A549 (cell line): Measurements from ENCODE around the gene BTBD18.

ENCODE experiments used
- BHLHE40 ChIP-seq: IDR thresholded peaks from 2 replicates; pipeline ENCODE4 v1.6.1; 2012; ENCODE audit warnings: low read depth, low read length, inconsistent platforms
- CHD2 ChIP-seq: fragments of 150-350 bp; IDR thresholded peaks from 2 replicates; pipeline ENCODE4 v1.6.1; 2014; ENCODE audit warnings: low read length; ENCODE audit not compliant: partially characterized antibody
- EP300 ChIP-seq, 2 experiments: fragments of >200 bp; sonication (Bioruptor Twin); formaldehyde crosslinking; IDR thresholded peaks; 2 replicates in 1 of 2; 3 replicates in 1 of 2; pipeline ENCODE4 v1.6.1; 2016 to 2017
- JUNB ChIP-seq: fragments of >200 bp; sonication (Bioruptor Twin); formaldehyde crosslinking; IDR thresholded peaks from 2 replicates; pipeline ENCODE4 v1.6.1; 2016
- KDM1A ChIP-seq: fragments of 200-600 bp; sonication (generic); IDR thresholded peaks from 2 replicates; pipeline ENCODE4 v1.6.1; 2016; ENCODE audit warnings: low read depth, mild to moderate bottlenecking
- PHF8 ChIP-seq: fragments of 200-600 bp; sonication (generic); IDR thresholded peaks from 2 replicates; pipeline ENCODE4 v1.6.1; 2016; ENCODE audit warnings: low read depth, mild to moderate bottlenecking, antibody characterized with exemption, moderate library complexity, borderline replicate concordance
- POLR2A ChIP-seq: IDR thresholded peaks from 2 replicates; pipeline ENCODE4 v1.6.1; 2012; ENCODE audit warnings: mild to moderate bottlenecking, low read length
- RNF2 ChIP-seq: fragments of 200-600 bp; sonication (generic); IDR thresholded peaks from 2 replicates; pipeline ENCODE4 v1.6.1; 2016; ENCODE audit warnings: low read depth, mild to moderate bottlenecking, antibody characterized with exemption, moderate library complexity, borderline replicate concordance
- ZFP36 ChIP-seq: fragments of 450-650 bp; IDR thresholded peaks from 2 replicates; pipeline ENCODE4 v1.6.1; 2014; ENCODE audit warnings: borderline replicate concordance; ENCODE audit not compliant: partially characterized antibody
- TF ChIP-seq, protein P1 (sequence below): fragments of >200 bp; sonication (Bioruptor Twin); formaldehyde crosslinking; IDR thresholded peaks from 3 replicates; pipeline ENCODE4 v1.5.1; 2016
- TF ChIP-seq, protein P2 (sequence below): IDR thresholded peaks from 2 replicates; pipeline ENCODE4 v1.6.1; 2012; ENCODE audit warnings: low read depth, borderline replicate concordance
- TF ChIP-seq, protein P3 (sequence below): IDR thresholded peaks from 2 replicates; pipeline ENCODE4 v1.6.1; 2012
- TF ChIP-seq, protein P4 (sequence below): fragments of 250-450 bp; sonication (Bioruptor Pico); IDR thresholded peaks from 2 replicates; pipeline ENCODE4 v1.5.0; 2021; ENCODE audit warnings: mild to moderate bottlenecking, moderate library complexity, borderline replicate concordance
- TF ChIP-seq, protein P5 (sequence below): fragments of 200-600 bp; sonication (generic); IDR thresholded peaks from 2 replicates; pipeline ENCODE4 v1.6.1; 2016; ENCODE audit warnings: antibody characterized with exemption, mild to moderate bottlenecking, moderate library complexity

DNA sequence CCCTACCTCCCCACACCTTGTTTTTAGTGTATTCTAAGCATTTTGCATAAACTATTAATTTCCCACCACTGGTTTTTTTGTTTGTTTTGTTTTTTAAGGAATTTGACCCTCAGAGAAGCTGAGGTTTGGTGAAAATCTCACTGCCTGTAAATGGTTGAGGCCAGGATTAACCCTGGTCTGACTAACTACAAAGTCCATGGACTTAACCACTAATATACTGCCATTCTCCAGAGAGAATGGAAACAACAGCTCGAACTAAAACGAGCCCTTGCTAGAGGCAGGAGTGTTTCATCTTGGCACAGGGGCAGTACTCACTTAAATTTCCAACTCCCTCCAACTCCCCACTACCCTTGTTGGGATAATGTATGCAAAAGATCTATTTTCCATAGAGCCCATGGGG, 12.9 kb upstream of the BTBD18 start:
- TF ChIP-seq, protein P1, sequence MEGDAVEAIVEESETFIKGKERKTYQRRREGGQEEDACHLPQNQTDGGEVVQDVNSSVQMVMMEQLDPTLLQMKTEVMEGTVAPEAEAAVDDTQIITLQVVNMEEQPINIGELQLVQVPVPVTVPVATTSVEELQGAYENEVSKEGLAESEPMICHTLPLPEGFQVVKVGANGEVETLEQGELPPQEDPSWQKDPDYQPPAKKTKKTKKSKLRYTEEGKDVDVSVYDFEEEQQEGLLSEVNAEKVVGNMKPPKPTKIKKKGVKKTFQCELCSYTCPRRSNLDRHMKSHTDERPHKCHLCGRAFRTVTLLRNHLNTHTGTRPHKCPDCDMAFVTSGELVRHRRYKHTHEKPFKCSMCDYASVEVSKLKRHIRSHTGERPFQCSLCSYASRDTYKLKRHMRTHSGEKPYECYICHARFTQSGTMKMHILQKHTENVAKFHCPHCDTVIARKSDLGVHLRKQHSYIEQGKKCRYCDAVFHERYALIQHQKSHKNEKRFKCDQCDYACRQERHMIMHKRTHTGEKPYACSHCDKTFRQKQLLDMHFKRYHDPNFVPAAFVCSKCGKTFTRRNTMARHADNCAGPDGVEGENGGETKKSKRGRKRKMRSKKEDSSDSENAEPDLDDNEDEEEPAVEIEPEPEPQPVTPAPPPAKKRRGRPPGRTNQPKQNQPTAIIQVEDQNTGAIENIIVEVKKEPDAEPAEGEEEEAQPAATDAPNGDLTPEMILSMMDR, result no peak
- TF ChIP-seq, protein P2, sequence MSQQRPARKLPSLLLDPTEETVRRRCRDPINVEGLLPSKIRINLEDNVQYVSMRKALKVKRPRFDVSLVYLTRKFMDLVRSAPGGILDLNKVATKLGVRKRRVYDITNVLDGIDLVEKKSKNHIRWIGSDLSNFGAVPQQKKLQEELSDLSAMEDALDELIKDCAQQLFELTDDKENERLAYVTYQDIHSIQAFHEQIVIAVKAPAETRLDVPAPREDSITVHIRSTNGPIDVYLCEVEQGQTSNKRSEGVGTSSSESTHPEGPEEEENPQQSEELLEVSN, result no peak
- TF ChIP-seq RNF2, result no peak
- TF ChIP-seq POLR2A, result no peak
- TF ChIP-seq, protein P3, sequence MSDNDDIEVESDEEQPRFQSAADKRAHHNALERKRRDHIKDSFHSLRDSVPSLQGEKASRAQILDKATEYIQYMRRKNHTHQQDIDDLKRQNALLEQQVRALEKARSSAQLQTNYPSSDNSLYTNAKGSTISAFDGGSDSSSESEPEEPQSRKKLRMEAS, result no peak
- no peak for TF ChIP-seq PHF8
- TF ChIP-seq KDM1A, result no peak
- TF ChIP-seq, protein P4, sequence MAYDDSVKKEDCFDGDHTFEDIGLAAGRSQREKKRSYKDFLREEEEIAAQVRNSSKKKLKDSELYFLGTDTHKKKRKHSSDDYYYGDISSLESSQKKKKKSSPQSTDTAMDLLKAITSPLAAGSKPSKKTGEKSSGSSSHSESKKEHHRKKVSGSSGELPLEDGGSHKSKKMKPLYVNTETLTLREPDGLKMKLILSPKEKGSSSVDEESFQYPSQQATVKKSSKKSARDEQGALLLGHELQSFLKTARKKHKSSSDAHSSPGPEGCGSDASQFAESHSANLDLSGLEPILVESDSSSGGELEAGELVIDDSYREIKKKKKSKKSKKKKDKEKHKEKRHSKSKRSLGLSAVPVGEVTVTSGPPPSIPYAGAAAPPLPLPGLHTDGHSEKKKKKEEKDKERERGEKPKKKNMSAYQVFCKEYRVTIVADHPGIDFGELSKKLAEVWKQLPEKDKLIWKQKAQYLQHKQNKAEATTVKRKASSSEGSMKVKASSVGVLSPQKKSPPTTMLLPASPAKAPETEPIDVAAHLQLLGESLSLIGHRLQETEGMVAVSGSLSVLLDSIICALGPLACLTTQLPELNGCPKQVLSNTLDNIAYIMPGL, result no peak
- TF ChIP-seq, protein P5, sequence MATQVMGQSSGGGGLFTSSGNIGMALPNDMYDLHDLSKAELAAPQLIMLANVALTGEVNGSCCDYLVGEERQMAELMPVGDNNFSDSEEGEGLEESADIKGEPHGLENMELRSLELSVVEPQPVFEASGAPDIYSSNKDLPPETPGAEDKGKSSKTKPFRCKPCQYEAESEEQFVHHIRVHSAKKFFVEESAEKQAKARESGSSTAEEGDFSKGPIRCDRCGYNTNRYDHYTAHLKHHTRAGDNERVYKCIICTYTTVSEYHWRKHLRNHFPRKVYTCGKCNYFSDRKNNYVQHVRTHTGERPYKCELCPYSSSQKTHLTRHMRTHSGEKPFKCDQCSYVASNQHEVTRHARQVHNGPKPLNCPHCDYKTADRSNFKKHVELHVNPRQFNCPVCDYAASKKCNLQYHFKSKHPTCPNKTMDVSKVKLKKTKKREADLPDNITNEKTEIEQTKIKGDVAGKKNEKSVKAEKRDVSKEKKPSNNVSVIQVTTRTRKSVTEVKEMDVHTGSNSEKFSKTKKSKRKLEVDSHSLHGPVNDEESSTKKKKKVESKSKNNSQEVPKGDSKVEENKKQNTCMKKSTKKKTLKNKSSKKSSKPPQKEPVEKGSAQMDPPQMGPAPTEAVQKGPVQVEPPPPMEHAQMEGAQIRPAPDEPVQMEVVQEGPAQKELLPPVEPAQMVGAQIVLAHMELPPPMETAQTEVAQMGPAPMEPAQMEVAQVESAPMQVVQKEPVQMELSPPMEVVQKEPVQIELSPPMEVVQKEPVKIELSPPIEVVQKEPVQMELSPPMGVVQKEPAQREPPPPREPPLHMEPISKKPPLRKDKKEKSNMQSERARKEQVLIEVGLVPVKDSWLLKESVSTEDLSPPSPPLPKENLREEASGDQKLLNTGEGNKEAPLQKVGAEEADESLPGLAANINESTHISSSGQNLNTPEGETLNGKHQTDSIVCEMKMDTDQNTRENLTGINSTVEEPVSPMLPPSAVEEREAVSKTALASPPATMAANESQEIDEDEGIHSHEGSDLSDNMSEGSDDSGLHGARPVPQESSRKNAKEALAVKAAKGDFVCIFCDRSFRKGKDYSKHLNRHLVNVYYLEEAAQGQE, result no peak
- no peak for TF ChIP-seq CHD2
- TF ChIP-seq ZFP36, result no peak
- no peak for TF ChIP-seq BHLHE40
- TF ChIP-seq EP300 (IDR thresholded peaks at IDR 0.05), result no peak
- no peak for TF ChIP-seq JUNB
